Stimulated activated CD4-positive, alpha-beta T cell treated with anti-CD3 and anti-CD28 coated beads, Interleukin-4, amount 100 ng/mL, for 24 hours (primary cell): ENCODE results near the gene ELFN1.

ENCODE experiments used
- DNase-seq: peaks from one replicate; pipeline ENCODE4 v3.0.0-alpha.2; 2020

The ELFN1 gene

DNA sequence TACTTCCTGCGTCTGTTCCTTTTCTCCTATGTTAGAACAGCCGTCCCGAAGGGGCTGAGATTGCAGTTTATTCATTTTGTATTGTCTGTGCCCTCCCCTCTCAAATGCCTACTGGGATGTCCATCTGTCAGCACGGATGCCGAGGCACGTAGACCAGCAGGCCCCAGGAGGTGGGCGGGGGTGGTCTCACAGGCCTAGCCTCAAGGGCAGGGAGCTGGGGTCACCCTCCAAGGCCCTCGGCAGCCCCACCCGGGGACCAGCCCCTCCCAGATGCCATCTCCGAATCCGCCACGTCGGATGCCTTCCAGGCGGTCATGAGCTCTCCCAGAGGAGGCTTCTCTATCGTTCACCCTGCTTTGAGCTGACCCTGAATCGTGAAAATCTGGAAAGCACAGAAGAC is 59.7 kb downstream of the ELFN1 start:
- DNase-seq: no peak

DNA sequence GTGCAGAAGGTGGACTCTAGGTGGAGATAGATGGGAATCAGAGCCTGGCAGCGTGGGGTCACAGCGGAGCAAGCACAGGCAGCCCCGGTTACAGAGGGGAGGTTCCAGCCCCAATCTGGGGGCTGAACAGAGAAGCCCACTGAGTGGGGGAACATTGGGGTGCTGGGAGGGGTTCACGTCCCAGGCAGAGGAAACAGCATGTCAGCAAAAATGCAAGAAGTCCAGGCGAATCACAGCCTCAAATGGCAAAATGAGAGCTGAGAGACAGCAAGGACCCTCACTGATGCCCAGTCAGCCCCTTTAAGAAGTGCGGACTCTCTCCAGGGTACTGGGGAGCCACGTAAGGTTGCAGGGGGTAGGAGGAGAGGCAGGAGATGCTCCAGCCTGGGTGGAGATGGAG is 62.0 kb downstream of the ELFN1 start:
- DNase-seq: no peak

DNA sequence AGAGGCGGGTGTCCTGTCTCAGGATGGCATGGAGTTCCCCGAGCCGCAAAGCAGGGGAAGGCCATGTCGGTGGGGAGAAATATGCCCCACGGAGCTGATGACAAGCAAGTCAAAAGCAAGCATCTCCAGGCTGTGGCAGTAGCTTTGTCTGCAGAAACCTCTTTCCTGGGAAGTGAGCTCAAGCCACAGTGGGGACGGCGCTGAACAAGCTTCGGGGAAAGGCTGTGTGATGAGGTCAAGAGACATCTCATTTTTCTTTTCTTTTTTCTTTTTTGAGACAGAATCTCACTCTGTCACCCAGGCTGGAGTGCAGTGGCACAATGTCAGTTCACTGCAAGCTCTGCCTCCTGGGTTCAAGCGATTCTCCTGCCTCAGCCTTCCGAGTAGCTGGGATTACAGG is 62.6 kb downstream of the ELFN1 start:
- no peak for DNase-seq

DNA sequence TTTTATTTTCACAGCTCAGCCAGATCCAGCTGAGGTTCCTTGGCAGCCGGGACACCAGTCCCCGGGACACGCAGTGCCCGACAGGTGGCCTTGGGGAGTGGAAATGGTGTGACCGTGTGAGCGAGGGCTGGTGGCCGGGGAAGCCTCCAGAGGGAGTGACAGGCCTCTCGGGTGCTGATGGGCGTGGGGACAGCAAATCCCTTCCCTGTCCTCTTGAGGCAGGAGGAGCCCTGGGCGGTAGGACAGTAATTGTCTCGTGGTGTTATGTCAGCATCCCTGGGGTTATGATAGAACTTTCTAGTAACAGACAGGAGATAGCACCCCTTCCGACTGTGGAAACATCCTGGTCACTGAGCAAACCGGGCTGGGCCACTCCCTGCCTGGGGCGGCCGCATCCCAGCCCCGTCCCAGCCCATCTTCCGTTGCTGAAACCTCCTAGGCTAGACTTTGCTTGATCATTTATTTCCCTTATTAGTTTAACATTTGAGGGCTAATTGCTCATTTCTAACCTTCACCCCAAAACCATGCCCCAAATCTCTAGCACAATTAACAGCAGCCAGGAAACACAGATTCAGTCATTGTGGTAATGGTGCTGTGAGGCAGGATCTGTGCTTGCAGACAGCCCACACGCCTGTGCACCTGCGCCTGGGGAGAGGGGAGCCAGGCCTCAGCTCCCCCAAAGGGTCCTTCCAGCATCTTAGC is 63.3 kb downstream of the ELFN1 start:
- DNase-seq: no peak

DNA sequence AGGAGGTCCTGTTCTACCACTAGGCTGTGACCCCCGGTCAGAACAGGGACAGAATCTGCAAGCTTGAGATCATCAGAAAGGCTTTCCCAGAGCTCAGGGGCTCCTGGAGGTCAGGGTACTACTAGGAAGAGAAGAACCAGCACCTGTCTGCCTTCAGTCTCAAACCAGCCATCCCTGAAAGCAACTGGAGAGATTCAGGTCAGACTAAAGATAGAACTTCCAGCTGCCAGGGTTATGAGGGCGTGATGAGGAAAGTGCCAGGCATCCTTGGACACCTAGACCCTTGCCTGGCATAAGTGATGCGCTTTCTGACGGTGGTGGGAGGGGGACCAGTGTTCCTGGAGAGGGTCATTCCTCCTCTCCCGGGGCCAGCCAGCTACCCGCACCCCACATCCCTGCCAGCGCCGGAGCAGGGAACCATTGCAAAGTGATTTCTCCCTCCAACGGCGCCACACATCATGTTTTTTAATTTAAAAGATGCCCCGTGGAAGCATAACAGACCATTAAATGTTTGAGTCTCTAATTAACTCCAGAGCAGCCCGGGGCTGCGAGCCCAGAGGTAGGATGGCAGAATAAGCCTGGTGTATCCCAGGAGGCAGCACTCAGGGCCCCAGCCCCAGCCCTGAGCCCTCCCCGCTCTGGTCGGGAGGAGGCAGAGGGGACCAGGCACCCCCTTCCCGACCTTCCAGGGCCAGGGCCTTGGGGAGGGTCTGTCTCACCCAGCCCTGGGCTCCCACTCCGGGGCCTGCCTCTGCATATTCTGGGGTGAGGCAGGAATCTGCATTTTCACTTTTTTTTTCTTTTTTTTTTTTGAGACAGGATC is 64.0 kb downstream of the ELFN1 start:
- DNase-seq: no peak

DNA sequence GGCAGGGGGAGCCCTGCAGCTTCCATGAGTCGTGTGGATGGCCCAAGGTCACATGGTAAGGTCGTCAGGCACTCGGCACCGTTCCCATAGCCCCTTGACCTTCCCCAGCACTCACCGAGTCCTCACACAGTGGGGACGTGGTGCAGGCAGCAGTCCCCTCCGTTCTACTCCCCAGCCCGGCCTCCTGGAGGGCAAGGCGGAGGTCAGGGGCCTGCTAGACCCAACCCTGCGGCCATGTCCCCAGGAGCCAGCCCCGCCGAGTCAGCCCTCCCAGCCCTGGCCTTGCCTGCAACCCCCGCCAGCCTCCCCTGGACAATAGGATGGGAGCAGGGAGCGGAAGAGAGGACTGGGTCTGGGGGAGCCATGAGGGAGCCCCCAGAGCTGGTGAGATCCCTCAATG is 65.2 kb downstream of the ELFN1 start:
- DNase-seq: no peak

DNA sequence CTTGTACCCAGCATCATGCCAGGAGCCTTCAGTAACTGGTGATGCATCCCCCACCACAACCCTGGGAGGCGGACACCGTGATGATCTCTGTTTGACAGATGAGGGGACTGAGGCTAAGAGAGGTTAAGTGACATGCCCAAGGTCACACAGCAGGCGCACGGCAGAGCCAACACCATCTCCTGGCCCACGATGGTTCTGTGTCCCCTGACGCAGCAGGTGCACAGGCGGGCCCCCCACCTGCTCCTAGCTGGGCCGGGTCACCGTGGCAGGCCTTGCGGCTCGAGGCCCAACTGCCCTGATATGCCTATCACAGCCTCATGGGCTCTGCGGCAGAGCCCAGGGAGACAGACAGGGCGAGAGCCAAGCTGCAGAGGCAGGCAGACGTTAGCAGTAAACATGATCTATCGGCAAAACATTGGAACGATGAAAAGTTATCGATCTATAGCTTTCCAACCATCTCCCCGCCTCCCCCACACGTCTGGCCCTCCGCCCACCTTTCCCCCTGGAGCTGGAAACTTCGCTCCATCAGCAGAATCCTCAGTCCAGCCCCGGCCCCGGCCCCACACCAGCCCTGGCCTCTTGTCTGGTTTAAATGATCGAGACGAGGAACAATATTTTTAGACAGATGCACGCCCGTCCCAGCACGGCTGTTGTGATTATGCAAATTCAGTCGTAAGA is 65.9 kb downstream of the ELFN1 start:
- no peak for DNase-seq

DNA sequence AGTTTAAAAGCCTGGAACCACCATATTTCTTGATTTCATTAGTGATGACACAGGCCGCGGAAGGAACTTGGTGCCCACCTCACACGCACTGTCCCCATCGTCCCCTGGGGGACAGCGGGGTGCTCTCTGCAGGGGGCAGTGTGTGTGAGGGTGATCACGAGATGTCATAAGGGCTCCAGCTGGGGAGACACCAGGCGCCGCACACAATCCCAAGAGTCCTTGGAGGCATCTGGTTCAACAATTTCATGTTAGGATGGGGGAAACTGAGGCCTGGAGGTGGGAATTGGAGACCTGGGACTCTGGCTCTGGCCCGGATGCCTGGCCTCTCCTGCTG is 66.4 kb downstream of the ELFN1 start:
- DNase-seq: no peak

DNA sequence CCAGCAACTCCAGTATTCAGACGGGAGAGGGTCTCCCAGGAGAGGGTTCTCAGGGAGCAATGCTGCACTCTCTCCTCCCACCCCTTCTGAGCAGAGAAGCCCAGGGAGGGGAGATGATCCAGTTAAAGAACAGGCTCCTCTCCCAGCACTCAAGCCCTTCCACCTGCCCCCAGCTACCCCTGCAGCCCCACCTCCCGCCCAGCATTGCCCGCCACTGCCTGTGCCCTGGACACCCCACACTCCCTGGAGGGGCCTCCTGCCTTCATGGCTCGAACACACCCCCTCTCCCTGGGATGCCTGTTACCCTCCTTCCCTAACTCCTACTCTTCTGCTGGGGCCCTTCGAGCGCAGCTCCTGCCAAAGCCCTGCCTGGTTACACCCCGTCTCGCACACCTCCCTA is 66.8 kb downstream of the ELFN1 start:
- no peak for DNase-seq

DNA sequence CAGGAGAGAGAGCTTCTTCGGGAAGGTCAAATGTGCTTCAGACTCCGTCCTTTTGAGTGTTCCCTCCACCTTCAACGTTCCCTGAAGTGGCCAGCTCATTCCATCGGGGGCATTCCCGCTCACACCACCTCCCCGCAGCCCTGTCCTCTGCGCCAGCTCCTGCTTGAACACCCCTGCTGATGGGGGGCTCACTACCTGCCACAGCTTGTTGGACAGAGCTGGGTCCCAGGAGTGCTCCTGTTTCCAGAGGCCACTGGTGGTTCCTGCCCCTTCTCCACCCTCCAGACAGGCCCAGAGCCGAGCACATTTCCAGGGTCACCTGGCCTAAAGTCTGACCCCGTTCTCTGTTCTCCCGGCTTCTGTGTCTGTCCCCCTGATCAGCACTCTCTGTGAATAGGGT is 67.4 kb downstream of the ELFN1 start:
- no peak for DNase-seq

DNA sequence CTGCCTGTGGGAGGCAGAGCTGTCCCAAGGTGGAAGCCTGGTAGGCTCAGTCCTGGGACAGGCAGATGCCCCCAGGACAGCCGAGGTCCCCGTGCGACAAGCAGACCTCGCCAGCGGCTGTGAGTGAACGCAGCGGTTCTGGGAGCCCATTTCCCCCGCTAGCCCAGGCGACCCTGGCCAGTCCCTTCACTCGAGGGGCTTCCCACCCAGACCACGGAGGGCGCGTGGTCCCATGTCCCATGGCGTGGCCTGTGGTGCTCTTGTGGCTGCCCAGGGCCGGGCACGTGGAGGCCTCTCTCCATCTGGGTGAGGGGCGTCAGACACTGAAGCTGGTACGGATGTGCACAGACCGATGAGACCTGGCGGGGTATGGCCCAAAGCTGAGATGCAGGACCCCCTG is 67.9 kb downstream of the ELFN1 start:
- no peak for DNase-seq

DNA sequence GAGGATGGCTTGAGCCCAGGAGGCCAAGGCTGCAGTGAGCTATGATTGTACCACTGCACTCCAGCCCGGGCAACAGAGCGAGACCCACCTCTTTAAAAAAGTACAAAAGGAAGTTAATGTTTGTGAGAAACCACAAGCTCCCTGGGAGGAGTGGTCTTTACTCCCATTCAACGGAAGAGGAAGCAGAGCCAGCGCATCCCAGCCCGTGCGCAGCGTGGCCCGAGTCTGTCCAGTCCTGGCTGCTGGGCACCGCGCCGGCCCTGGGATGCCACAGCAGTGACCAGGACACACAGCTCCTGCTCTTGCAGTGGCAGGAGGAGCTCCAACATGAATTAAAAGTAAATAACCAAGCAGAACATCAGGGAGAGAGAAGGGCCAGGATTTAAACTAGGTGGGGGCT is 68.4 kb downstream of the ELFN1 start:
- DNase-seq: no peak

DNA sequence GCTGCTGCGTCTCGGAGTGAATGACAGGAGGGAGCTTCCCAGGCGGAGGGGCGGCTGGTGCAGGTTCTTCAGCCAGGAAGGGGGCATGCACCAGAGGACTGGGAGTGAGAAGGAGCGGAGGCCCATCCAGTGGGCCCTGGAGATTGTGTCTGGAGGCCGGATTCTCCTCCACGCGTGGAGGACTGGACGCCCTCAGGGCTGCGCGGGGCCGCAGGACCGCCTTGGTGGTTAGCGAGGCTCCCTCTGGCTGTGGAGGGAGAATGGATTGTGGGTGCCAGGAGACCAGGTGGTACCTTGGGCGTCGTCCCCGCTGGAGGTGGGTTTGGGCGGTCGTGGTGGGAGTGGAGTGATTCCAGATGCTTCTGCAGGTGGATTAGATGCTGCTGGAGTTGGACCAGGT is 68.9 kb downstream of the ELFN1 start:
- DNase-seq: no peak

DNA sequence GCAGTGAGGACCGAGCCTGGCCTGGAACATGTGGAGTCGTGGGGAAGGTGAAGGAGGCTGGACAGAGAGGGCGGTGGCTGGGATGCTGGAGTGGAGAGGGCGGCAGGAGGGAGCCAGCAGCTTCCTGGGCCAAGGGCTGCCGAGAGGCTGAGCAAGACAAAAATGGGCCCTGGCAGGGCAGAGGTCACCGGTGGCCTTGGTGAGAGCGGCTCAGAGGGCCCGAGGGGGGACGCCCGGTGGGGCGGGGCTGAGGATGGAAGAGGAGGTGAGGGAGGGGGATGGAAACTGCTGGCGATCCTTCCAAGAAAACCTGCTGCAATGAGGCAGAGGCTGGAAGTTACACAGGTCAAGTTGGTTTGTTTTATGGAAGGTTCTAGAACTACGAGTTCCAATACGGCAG is 69.5 kb downstream of the ELFN1 start:
- DNase-seq: no peak

DNA sequence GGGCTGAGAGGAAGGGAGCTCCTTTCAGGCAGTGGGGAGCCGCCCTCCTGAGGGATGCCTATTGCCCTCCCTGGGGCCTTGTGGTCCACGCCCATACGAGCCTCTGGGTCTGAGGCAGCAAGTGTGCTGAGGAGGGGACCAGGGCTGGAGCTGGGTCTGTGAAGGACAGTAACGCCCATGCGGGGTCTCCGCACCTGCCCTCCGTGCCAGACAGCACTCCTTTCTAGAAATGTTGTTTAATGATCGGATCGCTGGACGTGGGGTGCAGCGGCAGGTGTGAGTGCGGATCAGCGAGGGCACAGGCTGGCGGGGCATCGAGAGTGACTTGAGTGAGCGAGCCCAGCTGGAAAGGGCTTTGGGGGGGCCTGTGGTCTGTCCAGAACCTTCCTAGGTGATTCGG is 70.1 kb downstream of the ELFN1 start:
- DNase-seq: no peak

DNA sequence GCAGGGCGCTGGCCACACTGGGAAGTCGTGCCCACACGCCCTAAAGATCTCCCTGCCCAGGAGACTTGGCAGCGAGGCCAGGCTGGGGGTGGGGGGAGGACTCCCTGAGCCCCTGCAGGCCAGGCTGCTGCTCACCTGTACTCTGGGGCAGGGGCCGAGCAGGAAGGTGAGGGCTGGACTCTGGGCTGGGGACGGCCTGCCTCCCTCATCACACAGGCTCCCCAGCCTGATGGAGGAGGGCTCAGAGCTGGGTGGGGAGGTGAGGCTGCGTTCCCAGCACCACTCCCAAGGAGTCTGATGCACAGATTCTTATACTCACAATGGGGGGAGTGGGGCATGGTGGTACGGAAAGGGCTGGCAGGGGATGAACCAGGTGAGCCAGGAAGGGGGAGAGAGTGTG is 71.2 kb downstream of the ELFN1 start:
- DNase-seq: no peak

DNA sequence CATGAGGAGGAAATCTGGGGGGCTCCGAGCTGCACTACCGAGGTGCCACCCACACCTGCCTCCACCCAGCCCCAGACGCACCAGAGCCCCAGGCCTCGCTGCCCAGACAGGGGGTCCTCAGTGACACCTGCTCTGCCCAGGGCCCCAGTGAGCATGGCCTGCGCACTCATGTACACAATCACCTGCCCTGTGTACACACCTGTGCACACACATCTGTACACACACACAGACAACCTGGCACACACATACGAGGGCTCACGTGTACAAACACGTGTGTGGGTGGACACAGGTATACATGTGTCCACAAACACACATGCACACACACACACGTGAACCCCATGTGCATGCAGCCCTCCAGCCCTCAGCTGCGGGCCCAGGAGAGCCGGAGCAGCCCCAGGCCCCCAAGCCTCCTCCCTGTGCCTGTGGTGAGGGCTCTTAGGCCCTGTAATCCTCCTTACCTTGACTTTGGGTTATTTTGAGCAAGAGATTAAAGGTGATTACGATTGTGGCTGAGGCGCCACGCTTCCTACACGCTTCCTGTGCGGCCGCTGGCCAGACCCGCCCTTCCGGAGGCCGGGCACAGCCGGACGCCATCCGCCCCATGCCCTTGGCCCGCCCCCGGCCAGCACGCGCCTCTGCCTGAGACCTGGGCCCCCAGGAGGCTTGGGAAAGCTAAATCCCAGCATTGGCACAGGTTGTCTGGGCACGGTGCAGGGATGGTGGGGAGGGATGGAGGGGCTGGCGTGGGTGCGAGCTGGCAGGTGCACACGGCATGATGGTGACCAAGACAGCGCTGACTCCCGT is 71.9 kb downstream of the ELFN1 start:
- no peak for DNase-seq

DNA sequence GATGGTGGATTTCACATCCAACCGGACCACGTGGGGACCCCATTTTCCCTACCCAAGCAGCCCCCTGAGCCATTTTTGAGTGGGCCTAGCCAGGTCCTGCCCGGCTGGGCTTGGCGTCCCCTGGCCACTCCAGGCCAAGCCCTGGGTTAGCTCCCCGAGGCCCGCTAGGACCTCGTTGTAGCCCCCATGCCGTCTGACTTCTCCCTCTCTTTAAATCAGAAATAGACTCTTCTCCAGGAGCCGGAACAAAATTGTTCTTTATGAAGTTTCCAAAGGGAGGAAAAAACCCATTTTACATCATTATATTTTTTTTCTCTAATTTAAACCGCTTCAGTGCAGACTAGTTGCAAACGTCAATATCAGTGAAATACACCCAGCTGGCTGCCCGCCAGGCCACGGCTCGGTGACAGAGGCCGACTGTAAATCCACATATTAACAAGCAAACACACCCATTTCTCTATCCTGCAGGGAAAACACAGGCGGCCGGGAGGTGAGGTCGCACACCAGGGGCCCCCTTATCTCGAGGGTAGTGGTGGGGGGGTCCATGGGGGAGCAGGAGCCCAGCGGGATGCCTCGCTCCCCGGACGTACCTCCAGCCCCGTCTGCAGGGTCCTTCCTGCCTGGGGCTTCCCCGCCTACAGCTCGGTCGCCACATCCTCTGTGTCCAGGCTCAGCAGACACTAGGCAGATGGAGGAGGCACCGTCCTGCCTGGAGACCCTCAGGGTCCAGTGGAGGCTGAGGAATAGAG is 72.7 kb downstream of the ELFN1 start:
- DNase-seq: no peak

DNA sequence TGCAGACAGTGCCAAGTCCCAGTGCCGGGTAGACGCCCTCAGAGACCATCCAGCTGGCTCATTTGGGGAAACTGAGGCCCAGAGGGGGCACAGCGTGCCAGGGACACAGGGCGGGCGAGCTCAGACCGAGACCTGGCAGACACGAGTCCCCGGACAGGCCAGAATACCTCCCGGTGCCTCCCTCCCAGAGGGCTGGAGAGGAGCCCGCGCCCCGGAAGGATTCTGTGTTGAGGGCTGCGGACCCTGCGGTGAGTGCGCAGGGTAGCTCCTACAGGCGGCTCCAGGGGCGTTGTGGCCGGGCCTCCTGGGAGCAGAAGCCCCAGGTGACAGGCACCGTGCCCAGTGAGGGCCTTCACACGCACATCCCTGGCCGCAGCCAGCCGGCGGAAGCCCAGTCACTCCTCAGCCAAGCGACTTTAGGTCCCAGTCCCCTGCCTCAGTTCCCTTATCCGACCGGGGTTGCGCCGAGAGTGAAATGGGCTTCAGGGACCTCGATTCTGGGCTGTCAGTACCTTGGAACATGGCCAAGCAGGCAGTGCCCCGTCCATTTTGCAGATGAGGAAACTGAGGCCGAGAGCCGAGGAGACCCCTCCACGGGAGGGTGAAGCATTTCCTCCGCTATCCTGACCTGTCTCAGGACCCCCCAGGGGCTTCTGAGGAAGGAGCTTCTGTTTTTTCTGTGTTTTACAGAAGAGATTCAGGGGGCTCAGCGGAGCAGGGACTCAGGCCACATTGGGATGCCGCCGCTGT is 73.6 kb downstream of the ELFN1 start:
- no peak for DNase-seq

DNA sequence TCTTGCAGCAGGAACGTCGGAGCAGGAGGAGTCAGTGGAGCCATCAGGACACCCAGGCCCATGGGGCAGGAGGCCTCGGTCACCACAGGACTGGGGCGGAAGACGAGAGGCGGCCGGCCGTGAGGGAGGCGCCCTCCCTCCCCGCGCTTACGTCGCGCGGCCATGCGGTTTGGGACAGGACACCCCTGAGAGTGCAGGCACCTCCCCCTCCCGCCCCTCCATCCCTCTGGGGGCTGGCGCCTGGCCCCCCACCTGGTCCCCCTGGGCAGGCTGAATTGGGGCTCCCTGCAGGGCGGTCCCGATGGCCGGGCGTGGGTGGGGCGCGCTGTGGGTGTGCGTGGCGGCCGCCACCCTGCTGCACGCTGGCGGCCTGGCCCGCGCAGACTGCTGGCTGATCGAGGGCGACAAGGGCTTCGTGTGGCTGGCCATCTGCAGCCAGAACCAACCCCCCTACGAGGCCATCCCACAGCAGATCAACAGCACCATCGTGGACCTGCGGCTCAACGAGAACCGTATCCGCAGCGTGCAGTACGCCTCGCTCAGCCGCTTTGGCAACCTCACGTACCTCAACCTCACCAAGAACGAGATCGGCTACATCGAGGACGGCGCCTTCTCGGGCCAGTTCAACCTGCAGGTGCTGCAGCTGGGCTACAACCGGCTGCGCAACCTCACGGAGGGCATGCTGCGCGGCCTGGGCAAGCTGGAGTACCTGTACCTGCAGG is 74.4 kb downstream of the ELFN1 start:
- DNase-seq: no peak

DNA sequence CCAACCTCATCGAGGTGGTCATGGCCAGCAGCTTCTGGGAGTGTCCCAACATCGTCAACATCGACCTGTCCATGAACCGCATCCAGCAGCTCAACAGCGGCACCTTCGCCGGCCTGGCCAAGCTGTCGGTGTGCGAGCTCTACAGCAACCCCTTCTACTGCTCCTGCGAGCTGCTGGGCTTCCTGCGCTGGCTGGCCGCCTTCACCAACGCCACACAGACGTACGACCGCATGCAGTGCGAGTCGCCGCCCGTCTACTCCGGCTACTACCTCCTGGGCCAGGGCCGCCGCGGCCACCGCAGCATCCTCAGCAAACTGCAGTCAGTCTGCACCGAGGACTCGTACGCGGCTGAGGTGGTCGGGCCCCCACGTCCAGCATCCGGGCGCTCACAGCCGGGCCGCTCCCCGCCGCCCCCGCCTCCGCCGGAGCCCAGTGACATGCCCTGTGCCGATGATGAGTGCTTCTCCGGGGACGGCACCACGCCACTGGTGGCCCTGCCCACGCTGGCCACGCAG is 75.0 kb downstream of the ELFN1 start:
- DNase-seq: no peak
